Neural cell (in vitro differentiated cells): ENCODE measurements around the gene EGFL7.

Experiments
- EP300 ChIP-seq: fragments of 450-650 bp; conservative IDR thresholded peaks from 2 replicates; pipeline ENCODE4 v1.6.1; 2014; ENCODE audit warnings: antibody characterized with exemption, mild to moderate bottlenecking, moderate library complexity; ENCODE audit not compliant: poor library complexity, severe bottlenecking
- EZH2 ChIP-seq: fragments of 200-600, 300-800 bp; shearing (Covaris generic), sonication (generic); IDR thresholded peaks from 2 replicates; pipeline ENCODE4 v1.6.1; 2014; ENCODE audit warnings: antibody characterized with exemption, low read length, borderline replicate concordance, mild to moderate bottlenecking; ENCODE audit not compliant: insufficient read depth, poor library complexity, severe bottlenecking
- MXI1 ChIP-seq: fragments of 450-650 bp; conservative IDR thresholded peaks from 2 replicates; pipeline ENCODE4 v1.6.1; 2014; ENCODE audit warnings: antibody characterized with exemption, mild to moderate bottlenecking; ENCODE audit not compliant: poor library complexity, severe bottlenecking
- POLR2AphosphoS5 ChIP-seq: IDR thresholded peaks from 2 replicates; pipeline ENCODE4 v1.6.1; 2012
- RAD21 ChIP-seq: fragments of 450-650 bp; conservative IDR thresholded peaks from 2 replicates; pipeline ENCODE4 v1.6.1; 2014; ENCODE audit warnings: antibody characterized with exemption, mild to moderate bottlenecking, moderate library complexity
- SMC3 ChIP-seq: fragments of 450-650 bp; conservative IDR thresholded peaks from 2 replicates; pipeline ENCODE4 v1.6.1; 2014; ENCODE audit warnings: antibody characterized with exemption, mild to moderate bottlenecking, moderate library complexity; ENCODE audit not compliant: poor library complexity
- TAF1 ChIP-seq: IDR thresholded peaks from 2 replicates; pipeline ENCODE4 v1.6.1; 2012; ENCODE audit warnings: low read depth
- TF ChIP-seq, protein P1 (sequence below): fragments of 450-650 bp; IDR thresholded peaks from 2 replicates; pipeline ENCODE4 v1.5.1; 2014; ENCODE audit warnings: antibody characterized with exemption, mild to moderate bottlenecking, moderate library complexity; ENCODE audit not compliant: poor library complexity, severe bottlenecking
- TF ChIP-seq, protein P2 (sequence below): IDR thresholded peaks from 2 replicates; pipeline ENCODE4 v1.6.1; 2012; ENCODE audit warnings: borderline replicate concordance

DNA sequence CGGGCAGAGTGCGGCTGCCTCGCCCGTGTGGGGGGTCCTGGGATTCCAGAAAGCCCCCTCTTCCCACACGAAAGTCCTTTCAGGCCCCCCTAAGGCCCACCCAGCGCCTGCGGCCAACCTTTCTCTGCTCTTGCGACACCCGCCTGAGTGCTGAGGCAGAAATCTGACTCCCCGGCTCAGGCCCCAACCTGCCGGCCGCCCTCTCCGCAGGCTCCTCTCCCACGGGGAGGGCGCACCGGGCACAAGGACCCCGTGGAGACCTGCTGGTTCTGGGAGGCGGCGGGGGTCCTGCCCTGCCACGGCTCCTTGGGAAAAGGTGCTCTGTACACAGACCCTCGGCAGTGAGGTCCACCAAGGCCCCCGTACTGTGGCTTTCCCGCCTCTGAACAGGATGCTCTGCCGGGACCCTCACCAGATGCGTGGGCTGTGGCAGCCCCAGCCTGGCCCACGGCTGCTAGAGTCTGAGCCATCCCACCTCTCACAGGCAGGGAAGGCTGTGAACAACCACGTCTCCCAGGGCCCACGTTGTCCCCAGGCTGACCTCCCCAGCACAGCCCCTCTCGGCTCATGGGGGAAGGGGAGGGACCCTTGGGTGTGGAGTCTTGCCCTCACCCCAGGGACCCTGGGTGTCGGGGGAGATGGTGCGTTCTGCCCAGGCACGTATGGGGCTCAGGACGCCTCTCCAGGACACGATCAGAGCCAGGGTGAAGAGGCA lies 41.5 kb upstream of the EGFL7 start:
- TF ChIP-seq EZH2 (no peak), TAF1 (no peak), EP300 (no peak), POLR2AphosphoS5 (no peak), RAD21 (no peak), SMC3 (no peak), MXI1 (no peak)
- TF ChIP-seq, protein P1, sequence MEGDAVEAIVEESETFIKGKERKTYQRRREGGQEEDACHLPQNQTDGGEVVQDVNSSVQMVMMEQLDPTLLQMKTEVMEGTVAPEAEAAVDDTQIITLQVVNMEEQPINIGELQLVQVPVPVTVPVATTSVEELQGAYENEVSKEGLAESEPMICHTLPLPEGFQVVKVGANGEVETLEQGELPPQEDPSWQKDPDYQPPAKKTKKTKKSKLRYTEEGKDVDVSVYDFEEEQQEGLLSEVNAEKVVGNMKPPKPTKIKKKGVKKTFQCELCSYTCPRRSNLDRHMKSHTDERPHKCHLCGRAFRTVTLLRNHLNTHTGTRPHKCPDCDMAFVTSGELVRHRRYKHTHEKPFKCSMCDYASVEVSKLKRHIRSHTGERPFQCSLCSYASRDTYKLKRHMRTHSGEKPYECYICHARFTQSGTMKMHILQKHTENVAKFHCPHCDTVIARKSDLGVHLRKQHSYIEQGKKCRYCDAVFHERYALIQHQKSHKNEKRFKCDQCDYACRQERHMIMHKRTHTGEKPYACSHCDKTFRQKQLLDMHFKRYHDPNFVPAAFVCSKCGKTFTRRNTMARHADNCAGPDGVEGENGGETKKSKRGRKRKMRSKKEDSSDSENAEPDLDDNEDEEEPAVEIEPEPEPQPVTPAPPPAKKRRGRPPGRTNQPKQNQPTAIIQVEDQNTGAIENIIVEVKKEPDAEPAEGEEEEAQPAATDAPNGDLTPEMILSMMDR = no peak
- TF ChIP-seq, protein P2, sequence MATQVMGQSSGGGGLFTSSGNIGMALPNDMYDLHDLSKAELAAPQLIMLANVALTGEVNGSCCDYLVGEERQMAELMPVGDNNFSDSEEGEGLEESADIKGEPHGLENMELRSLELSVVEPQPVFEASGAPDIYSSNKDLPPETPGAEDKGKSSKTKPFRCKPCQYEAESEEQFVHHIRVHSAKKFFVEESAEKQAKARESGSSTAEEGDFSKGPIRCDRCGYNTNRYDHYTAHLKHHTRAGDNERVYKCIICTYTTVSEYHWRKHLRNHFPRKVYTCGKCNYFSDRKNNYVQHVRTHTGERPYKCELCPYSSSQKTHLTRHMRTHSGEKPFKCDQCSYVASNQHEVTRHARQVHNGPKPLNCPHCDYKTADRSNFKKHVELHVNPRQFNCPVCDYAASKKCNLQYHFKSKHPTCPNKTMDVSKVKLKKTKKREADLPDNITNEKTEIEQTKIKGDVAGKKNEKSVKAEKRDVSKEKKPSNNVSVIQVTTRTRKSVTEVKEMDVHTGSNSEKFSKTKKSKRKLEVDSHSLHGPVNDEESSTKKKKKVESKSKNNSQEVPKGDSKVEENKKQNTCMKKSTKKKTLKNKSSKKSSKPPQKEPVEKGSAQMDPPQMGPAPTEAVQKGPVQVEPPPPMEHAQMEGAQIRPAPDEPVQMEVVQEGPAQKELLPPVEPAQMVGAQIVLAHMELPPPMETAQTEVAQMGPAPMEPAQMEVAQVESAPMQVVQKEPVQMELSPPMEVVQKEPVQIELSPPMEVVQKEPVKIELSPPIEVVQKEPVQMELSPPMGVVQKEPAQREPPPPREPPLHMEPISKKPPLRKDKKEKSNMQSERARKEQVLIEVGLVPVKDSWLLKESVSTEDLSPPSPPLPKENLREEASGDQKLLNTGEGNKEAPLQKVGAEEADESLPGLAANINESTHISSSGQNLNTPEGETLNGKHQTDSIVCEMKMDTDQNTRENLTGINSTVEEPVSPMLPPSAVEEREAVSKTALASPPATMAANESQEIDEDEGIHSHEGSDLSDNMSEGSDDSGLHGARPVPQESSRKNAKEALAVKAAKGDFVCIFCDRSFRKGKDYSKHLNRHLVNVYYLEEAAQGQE = no peak
